PC-9 (cell line): ENCODE data around the gene NDUFS1.
"Not testable (repeated sequence)": the region's sequence is repeated elsewhere in the genome, so short reads cannot be mapped to it uniquely, and the experiment has no call there.

Experiments
- CTCF ChIP-seq: fragments of 200-600 bp; sonication (generic); conservative IDR thresholded peaks from 2 replicates; pipeline ENCODE4 v1.6.1; 2017; ENCODE audit warnings: mixed run types, antibody characterized with exemption, mild to moderate bottlenecking, moderate library complexity
- EZH2 ChIP-seq: fragments of 200-600 bp; sonication (generic); IDR thresholded peaks from 2 replicates; pipeline ENCODE4 v1.8.0; 2017; ENCODE audit warnings: antibody characterized with exemption, low read depth

- TF ChIP-seq CTCF, EZH2: not testable (repeated sequence)
These were observed 9.0 kb upstream of the NDUFS1 start for GRCh38 chr2:206168230-206168629.
